ENCODE data around the gene WNT4.

Gene WNT4

GRCh38 chr1:22074803-22075202, 68.1 kb downstream of the WNT4 start:
- DNase-seq (ENCODE audit: low spot score), result no peak

- no peak for DNase-seq (ENCODE audit: low spot score)
Measured at GRCh38 chr1:22071511-22071910, 71.4 kb downstream of the WNT4 start.

All from RKO (cell line).